Retinal pigment epithelial cell (primary cell): ENCODE results near the gene PANK1.

Experiments used
- DNase-seq: peaks from one replicate; pipeline ENCODE4 v3.0.0-alpha.2; 2010; ENCODE audit warnings: low read depth
- H3K4me3 ChIP-seq: 2 replicates; pipeline ENCODE4 v1.5.1; 2011; ENCODE audit warnings: mild to moderate bottlenecking, low read length, control low read depth, moderate library complexity
- CTCF ChIP-seq: conservative IDR thresholded peaks from 2 replicates; pipeline ENCODE4 v1.5.1; 2011; ENCODE audit warnings: low read depth, low read length, control low read depth, inconsistent platforms

The PANK1 gene

GRCh38 chr10:89652806-89653370 is 7.8 kb upstream of the PANK1 start:
- no peak for TF ChIP-seq CTCF
- no peak for DNase-seq
- H3K4me3 ChIP-seq, result no peak overlapping the region

DNA sequence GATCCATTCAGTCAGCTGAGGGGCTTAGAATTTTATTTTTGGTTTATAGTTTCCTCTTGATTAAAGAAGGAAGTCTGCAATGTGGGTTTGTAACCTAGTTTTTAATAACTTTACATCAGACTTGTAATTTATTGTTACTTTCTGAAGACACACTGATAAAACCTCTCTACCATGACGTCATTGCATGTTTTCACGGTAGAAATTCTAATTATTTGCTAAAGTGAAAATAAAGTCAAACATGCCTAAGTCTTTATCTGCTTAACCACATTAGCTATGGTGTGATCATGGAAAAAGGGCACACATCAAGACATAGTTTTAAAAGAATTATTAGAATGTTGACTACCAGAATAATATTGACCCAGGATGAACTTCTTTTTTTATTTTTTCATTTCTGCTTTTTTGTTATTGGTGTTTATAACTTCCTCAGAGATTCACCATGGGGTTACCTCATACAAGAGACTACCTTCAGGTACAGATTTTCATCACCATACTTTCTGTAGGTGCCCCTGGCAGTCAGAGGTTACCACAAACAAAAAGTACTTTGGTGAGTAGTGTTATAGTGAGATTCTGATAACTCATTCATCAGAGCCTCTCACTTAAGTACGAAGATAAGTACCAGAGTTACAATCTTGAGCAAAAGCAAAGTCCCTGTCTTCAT is 7.0 kb upstream of the PANK1 start:
- DNase-seq, result no peak
- no peak overlapping the region for H3K4me3 ChIP-seq
- no peak for TF ChIP-seq CTCF

- DNase-seq, result no peak
- no peak overlapping the region for H3K4me3 ChIP-seq
- TF ChIP-seq CTCF, result no peak
Measured at GRCh38 chr10:89651205-89651915, 6.3 kb upstream of the PANK1 start.

DNA sequence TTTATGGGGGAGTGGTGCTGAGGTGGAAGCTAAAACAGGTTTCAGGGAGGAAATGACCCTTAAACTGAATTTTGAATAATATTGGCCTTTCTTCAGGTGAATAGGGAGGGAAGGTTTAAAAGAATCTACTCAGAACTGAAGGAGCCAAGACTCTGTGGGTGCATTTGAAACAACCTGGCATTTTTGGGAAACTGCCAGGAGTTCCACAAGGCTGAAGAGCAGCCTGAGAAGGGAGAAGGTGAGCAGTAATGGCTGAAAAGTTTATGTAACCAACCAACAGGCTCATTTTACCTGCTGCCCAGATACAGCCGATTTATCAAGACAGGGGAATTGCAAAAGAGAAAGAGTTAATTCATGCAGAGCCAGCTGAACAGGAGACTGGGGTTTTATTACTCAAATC is 4.0 kb upstream of the PANK1 start:
- no peak overlapping the region for H3K4me3 ChIP-seq
- TF ChIP-seq CTCF, result no peak

GRCh38 chr10:89648074-89648473 is 3.0 kb upstream of the PANK1 start:
- DNase-seq, result no peak
- no peak overlapping the region for H3K4me3 ChIP-seq
- TF ChIP-seq CTCF, result no peak

More for the DNA sequence above, 4.0 kb upstream of the PANK1 start:
- DNase-seq, result no peak

DNA sequence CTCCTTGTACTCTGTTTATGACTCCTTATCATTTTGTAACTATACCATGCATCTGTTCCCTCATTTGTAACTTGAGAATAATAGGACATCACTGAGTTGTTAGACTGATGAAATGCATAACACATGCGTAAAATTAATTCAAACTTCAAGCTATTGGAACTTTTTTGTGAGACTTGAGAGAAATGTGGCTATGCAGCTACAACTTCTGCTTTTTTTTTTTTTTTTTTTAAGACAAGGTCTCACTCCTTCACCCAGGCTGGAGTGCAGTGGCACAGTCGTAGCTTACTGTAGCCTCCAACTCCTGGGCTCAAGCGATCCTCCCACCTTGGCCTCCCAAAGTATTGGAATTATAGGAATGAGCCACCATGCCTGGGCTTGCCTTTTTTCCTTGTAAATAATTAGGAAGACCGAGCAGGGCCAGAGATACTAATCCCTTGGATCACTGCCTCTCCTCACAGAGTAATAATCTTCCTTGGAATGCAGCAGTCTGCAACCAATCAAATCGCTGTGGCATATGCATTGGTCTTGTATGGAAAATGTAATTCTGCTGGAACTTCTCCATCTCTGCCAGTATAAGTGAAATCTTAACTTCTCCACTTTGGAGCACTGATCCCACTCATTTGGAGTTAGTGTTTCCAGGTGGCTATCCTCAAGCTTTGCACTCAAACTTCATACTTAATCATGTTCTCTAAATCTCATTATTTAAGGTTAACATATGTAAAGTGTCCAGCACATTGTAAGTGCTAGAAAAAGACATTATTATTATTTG is 2.0 kb upstream of the PANK1 start:
- no peak for TF ChIP-seq CTCF
- H3K4me3 ChIP-seq, result no peak overlapping the region
- peak; percentile 93 for DNase-seq
